K562 (cell line): Measurements from ENCODE around the gene STEAP2.

ENCODE experiments used
- ARID4B ChIP-seq: sonication (generic); formaldehyde crosslinking; IDR thresholded peaks from 2 replicates; pipeline ENCODE4 v1.8.0; 2022; ENCODE audit warnings: mild to moderate bottlenecking, missing genetic modification reagents
- CTCF ChIP-seq, 3 experiments: IDR thresholded peaks in 2 of 3; conservative IDR thresholded peaks in 1 of 3; 2 replicates each; pipeline ENCODE4 v1.5.1; 2011 to 2012; ENCODE audit warnings: low read length in 3 of 3, mild to moderate bottlenecking in 3 of 3, control low read depth in 2 of 3, improper control_type of control experiment in 1 of 3, inconsistent platforms in 1 of 3, low read depth in 1 of 3, mixed read lengths in 1 of 3, moderate library complexity in 1 of 3; ENCODE audit not compliant: insufficient read depth in 2 of 3
- ELF1 ChIP-seq: fragments of 200-800 bp; sonication (Bioruptor generic); IDR thresholded peaks from 2 replicates; pipeline ENCODE4 v1.6.1; 2016; ENCODE audit warnings: missing genetic modification characterization, missing compliant biosample characterization
- GABPB1 ChIP-seq: sonication (generic); formaldehyde crosslinking; IDR thresholded peaks from 2 replicates; pipeline ENCODE4 v1.8.0; 2022; ENCODE audit warnings: mild to moderate bottlenecking, missing genetic modification reagents
- RREB1 ChIP-seq: fragments of 250-450 bp; sonication (Bioruptor Pico); IDR thresholded peaks from 2 replicates; pipeline ENCODE4 v1.4.0; 2020
- TF ChIP-seq, protein P1 (sequence below): sonication (generic); formaldehyde crosslinking; IDR thresholded peaks from 2 replicates; pipeline ENCODE4 v1.5.0; 2020; ENCODE audit warnings: missing genetic modification reagents

DNA sequence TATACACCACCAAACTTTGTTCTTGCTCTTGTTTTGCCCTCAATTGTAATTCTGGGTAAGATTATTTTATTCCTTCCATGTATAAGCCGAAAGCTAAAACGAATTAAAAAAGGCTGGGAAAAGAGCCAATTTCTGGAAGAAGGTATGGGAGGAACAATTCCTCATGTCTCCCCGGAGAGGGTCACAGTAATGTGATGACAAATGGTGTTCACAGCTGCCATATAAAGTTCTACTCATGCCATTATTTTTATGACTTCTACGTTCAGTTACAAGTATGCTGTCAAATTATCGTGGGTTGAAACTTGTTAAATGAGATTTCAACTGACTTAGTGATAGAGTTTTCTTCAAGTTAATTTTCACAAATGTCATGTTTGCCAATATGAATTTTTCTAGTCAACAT lies 20.9 kb downstream of the STEAP2 start:
- TF ChIP-seq, protein P1, sequence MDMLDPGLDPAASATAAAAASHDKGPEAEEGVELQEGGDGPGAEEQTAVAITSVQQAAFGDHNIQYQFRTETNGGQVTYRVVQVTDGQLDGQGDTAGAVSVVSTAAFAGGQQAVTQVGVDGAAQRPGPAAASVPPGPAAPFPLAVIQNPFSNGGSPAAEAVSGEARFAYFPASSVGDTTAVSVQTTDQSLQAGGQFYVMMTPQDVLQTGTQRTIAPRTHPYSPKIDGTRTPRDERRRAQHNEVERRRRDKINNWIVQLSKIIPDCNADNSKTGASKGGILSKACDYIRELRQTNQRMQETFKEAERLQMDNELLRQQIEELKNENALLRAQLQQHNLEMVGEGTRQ: no peak
- TF ChIP-seq ARID4B (CRISPR knock-in tag): no peak
- TF ChIP-seq ELF1: no peak
- no peak for TF ChIP-seq RREB1 (CRISPR knock-in tag)
- TF ChIP-seq CTCF (IDR thresholded peaks at IDR 0.05 in 2 of 3, conservative IDR thresholded peaks at IDR 0.05 in 1 of 3; ENCODE audit: insufficient read depth in 2 of 3, low read depth in 1 of 3, low read length in 3 of 3): no peak
- no peak for TF ChIP-seq GABPB1
